ENCODE measurements around the gene CHCHD4.
"Not testable (repeated sequence)": the region's sequence is repeated elsewhere in the genome, so short reads cannot be mapped to it uniquely, and the experiment has no call there.

CHCHD4 gene

DNA sequence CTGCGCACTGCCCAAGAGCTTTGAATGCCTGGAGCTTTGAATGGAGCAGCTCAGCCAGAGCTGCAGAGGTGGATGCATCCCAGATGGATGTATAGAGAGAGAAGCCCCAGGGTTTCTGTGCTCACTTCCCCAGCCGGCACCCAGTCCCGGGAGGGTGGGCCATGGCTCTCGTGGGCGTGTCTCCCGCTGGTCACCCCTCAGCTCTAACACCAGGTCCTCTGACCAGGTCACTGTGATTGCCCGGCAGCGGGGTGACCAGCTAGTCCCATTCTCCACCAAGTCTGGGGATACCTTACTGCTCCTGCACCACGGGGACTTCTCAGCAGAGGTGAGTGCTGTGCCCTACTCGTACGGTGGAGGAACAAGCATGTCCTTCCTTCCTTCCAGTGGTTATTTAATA lies 10.9 kb upstream of the CHCHD4 start:
- FAIRE-seq (no peak), DNase-seq (ENCODE audit: low spot score) (no peak)

DNA sequence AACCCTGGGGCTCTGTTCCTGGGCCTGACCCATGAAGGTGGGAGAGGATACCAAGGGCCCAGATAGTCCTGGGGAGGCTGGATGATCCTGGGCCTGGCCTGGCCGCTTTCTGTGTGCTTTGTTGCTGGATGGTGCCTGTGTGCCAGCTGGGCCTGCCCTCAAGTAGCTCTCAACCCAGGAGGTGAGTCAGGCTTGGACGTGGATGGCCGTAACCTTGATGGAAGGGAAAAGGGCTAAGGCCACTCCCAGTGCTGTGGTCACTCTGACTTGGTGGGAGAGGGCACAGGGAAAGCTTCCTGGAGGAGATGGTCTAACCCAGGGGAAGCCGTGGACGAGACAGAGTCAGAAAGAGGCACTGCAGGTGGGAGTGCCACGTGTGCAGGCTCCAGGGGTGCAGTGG lies 9.6 kb upstream of the CHCHD4 start:
- DNase-seq (ENCODE audit: low spot score) (no peak), FAIRE-seq (no peak)

DNA sequence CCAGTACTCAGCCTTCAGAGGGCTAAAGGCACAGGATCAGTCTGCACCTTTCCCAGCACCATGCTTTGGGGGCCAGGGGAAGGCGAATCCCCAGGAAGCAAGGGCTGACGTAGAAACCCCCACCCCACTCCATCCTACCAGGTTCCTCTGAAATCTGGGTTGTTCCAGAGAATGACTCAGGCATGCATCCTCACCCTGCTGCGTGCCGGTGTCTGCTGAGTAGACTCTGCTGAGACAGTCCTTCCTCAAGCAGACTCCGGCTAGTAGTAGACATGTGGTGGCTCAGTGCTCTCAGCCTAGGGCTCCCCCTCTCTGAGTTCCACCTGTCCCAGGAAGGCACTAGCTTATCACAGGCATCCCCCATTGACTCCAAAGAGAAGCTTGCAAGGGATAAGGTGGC lies 9.2 kb upstream of the CHCHD4 start:
- DNase-seq (ENCODE audit: low spot score) = no peak
- FAIRE-seq = no peak

DNA sequence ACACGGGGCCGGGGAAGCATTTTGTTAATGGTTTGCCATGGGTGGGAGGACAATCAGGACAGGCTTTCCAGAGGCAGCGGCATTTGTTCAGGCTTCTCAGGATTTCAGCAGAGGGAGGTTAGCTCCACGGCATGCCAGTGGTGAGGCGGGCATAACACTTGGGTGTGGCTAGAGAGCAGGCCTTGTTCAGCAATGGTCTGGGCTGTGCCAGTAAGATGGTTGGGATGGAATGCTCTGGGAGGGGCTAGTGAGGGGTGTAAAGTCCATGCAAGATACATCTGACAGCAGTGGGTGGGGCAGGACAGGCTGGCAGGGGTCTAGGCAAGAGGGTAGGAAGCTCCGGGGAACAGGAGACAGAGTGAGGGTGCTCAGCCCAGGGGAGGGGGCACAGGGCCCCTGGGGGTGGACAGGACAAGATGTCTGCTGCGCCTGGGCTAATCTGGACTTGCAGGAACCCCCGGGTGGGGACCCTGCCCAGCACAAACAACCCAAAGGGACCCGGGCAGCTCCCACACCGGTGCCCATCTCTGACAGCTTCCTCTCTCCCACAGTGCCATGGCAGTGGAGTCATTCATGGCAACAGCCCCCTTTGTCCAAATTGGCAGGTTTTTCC lies 8.6 kb upstream of the CHCHD4 start:
- no peak for FAIRE-seq

DNA sequence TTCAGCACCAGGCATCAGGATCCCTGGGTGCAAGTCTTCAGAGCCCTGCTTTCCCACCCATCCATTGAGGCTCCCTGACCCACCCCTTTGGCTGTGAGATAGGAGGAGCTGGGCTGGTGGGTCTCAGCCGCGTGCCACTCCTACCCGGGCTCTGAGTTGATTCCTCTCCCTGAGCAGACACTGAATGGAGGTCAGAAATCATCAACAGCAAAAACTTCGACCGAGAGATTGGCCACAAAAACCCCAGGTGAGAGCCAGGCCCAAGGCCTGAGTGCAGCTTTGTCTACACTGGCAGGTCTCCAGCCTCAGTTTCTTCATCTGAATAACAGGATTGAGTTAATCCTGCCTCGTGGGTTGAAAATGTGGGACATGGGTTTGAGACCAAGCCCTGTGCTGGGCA lies 8.0 kb upstream of the CHCHD4 start:
- DNase-seq (ENCODE audit: low spot score) (no peak), FAIRE-seq (no peak)

More for the DNA sequence above, 8.6 kb upstream of the CHCHD4 start:
- no peak for DNase-seq (ENCODE audit: low spot score)

DNA sequence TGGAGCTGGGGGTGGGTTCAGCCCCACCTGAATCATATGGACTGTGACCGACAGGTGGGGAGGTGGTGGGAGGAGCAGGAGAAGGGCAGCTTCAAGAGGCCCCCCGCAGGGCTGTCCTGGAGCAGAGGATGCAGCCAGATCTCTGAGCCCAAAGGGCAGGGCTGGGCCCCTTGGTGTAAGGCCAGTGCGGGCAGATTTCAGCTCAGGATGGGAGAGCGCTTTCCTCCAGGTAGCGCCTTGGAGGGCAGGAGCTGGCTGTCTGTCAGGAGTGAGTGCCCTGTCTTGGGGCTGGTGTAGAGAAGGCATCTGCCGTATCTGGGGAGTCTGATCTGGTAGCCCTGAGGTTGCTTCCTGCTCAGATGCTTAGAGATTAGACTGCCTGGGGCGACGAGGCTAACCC lies 7.5 kb upstream of the CHCHD4 start:
- no peak for DNase-seq (ENCODE audit: low spot score)
- FAIRE-seq = no peak

DNA sequence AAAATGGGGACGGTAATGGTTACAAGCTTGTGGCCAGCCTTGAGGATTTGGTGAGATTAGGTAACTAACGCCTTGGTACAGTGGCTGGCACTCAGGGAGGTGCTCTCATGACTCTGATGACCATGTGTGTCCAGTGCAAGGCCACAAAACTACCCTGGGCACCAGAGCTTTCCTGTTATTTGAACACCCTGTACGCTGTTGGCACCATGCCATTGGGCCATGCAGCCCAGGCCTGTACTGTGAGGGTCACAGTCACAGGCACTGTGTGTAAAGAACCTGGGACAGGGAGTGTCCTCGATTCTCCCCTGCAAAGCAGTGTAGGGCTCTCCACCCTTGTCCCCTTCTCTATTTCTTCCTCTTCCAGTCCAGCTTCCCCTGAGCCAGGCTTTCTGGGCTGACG lies 6.5 kb upstream of the CHCHD4 start:
- DNase-seq (ENCODE audit: low spot score) (no peak), FAIRE-seq (no peak)

DNA sequence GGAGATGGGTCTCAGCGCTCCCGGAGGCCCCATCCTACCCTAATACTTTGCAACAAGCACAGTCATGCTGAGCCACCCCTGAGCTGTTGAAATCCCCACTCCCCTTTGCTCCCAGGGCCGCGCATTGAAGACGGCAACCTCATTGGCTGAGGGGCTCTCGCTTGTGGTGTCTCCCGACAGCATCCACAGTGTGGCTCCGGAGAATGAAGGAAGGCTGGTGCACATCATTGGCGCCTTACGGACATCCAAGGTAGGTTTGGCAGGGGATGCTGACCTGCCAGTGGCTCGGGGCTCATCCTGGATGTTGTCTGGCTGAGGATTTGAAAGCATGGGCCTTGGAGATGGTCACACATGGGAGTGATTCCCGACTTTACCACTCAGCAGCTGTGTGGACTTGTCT lies 6.0 kb upstream of the CHCHD4 start:
- no peak for FAIRE-seq
- DNase-seq (ENCODE audit: low spot score) = no peak

DNA sequence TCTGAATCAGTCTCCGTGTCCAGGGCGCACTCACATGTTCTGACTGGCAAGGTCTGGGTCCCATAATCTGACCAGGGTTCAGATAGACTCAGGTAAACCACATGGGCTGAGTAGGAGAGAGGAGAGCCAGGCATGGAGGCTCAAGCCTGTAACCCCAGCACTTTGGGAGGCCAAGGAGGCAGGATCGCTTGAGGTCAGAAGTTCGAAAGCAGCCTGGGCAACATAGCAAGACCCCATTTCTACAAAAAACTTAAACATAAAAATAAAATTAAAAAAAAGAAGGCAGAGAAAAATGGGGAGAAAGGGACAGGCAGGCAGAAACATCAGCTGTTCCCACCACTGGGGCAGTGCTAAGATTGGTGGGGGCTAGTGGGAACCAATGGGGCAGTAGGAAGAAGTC lies 5.6 kb upstream of the CHCHD4 start:
- DNase-seq (ENCODE audit: low spot score) = no peak
- no peak for FAIRE-seq

DNA sequence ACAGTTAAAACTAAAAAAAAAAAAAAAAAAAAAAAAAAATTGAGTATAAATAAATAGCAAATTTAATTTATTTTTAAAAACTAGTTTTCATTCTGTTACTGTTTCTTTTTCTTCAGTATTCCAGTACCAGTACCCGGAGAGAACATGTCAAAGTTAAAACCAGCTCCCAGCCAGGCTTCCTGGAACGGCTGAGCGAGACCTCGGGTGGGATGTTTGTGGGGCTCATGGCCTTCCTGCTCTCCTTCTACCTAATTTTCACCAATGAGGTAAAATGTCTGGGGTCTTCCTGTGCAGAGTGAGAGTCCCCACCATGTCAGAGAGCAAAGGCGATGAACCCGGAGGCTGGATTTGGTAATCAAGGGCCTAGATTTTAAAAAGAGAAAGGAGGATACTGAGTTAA lies 4.6 kb upstream of the CHCHD4 start:
- no peak for FAIRE-seq
- DNase-seq (ENCODE audit: low spot score) = no peak

DNA sequence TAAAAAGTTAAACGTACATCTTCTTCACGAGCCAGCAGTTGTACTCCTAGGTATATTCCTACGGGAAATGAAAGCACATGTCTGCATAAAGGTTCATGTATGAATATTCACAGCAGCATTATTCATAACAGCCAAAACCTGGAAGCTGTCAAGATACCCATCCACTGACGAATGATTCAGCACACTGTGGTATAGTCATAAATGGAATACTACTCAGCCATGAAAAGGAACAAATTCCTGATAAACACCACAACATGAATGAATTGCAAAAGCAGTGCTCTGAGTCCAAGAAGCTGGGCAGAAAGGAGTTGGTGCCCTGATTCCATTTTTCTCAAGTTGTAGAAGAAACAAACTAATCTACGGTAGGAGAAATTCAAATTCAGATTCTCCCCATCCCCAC lies 4.1 kb upstream of the CHCHD4 start:
- DNase-seq (ENCODE audit: low spot score) = no peak
- no peak for FAIRE-seq

DNA sequence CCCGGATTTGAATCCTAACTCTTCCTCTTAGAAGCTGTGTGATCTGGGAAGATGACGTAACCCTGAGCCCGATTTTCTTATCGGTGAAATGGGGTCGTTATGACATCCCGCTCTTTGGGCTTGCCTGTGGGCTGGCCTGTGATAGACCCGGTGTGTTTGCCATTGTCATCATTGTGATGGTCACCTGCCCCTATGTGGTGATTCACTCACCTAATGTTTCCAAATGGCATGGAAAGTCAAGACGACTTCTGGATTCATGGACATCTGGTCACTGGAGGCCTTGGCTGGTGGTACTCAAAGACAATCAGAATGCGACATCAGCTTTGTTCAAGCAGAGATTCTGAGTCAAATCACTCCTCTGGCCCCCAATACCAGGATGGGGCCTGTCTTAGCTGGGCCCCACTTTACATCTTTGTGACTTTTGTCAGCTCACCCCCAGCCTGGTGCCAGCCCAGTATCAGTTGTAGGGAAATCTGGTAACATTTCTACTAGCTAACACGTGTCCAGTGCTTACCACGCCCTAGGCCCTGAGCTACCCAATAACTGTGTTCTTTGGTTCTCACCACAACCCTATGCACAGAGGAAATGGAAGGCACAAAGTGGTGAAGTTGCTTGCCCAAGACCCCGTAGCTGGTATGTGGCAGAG lies 3.0 kb upstream of the CHCHD4 start:
- DNase-seq (ENCODE audit: low spot score) (no peak), FAIRE-seq (no peak)

DNA sequence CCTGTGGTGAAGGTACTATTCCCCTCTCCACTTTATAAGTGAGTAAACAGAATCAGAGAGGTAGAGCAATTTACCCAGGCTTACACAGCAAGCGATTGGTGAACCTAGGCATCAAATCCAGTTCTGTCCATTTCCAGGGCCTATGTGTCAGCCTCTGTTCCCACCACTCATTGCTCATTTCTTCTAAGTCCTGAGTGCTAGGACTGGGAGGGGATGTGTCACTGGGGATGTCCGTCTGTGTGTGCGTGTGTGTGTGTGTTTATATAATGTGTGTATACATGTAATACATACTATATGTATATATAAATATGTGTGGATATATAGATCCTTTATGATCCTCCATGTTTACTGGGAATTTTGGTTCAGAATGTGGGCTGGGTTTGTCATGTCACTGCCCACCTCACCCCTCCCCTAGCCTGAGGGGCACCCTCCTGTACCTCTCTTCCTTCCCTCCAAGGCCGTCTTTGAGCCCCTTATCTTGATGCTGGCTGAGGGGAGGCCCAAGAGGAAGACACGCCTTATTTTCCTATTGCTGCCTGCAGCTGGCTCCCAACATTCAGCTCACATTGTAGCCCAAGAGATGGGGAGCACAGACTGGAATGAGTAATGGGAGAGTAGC lies 2.3 kb upstream of the CHCHD4 start:
- FAIRE-seq (no peak), DNase-seq (ENCODE audit: low spot score) (no peak)

DNA sequence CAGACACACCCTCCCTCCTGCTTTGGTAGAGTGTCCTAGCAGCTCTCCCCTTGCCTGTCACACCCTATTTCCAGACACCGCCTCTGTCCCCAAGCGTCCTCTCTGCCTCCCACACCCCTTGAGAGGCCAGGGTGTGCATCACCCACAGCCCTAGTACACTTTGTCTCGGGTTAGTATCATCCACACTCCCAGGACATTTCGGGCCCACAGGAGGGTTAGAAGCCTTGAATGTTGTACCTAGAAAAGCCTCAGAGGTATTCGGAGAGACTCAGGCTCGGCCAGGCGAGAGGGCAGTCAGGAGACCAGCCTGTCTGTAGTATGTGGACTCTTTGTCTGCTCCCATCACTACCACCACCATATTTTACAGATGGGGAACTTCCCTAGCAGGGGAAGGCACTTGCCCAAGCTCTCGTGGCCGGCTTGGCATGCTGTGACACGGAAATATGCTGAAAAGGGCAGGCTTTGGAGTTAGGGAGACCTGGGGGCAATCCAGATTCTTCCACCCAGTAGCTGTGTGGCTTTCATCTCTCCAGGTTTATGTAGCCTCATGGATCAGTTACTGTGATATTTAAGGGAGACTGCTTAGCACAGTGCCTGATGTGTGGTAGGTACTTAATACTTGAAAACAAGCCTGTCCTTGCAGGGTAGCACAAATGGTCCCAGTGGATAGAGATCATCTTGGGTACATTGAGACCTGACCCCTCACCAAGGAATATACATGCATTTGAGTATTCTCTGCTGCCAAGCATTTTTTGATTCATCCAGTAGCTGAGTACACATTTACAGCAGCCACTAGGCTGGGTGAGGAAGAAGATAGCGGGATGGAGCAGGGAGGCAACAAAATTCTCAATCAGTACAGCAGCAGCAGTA lies 1.6 kb upstream of the CHCHD4 start:
- no peak for DNase-seq (ENCODE audit: low spot score)

DNA sequence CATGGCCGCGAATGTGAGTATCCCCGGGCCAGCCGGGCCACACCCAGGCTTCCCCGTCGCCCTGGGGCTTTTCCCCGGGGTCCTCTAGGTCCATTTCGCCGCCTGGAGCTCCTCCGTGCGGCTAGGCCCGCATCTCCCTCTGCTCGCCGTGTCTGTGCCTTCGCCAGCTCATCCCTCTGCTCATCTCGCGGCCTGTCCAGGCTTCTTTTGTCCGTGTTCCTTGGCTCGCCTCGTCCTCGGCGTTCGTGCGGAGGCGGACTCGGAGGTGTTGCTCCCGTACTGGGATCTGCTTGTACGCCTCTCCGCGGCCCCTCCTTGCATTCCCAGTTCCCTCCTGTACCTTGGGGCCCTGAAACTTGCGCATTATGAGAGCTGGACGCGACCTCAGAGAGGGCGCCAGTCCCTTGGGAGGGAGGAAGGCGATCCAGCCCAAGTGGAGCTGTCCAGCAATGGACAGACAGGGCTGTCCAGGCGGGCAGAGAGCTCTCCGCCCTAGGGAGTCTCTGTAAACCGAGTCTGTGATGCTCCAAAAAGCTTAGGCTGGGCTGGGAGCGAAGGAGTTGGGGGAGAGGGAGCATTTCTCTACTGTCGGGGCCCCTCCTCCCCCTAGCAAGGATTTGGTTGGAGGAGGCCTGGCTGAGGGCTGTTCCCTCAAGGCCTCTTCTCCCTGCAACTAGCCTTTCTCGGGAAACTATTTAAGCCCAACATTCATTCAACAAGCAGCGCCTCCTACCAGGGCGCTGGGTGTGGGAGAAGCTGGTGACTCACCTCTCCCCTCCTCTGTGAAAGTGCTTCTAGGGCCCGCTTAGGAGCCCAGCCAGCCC lies 735 bp upstream of the CHCHD4 start:
- peak; percentile 81 for DNase-seq (ENCODE audit: low spot score)
- peak; percentile 7 for FAIRE-seq

More for the DNA sequence above, 1.6 kb upstream of the CHCHD4 start:
- FAIRE-seq = no peak

DNA sequence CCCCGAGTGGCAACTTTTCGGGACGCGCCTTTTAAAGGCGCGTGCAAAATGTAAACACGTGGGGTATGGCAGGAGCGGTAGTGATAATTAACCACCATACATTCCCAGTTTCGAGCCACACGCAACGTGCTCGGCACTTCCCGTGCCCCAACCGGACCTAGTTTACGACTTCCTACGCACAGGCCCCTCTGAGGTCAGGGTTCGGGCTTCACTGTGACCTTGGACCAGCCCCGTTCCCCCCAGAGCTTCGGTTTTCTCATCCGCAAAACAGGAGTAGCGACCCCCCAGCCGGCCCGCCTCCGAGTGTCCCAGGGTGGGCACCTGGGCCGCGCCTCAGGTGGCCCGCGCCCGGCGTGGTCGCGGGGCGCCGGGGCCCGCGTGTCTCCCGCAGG lies 451 bp downstream of the CHCHD4 start:
- DNase-seq (ENCODE audit: low spot score) (peak; percentile 29), FAIRE-seq (no peak)

DNA sequence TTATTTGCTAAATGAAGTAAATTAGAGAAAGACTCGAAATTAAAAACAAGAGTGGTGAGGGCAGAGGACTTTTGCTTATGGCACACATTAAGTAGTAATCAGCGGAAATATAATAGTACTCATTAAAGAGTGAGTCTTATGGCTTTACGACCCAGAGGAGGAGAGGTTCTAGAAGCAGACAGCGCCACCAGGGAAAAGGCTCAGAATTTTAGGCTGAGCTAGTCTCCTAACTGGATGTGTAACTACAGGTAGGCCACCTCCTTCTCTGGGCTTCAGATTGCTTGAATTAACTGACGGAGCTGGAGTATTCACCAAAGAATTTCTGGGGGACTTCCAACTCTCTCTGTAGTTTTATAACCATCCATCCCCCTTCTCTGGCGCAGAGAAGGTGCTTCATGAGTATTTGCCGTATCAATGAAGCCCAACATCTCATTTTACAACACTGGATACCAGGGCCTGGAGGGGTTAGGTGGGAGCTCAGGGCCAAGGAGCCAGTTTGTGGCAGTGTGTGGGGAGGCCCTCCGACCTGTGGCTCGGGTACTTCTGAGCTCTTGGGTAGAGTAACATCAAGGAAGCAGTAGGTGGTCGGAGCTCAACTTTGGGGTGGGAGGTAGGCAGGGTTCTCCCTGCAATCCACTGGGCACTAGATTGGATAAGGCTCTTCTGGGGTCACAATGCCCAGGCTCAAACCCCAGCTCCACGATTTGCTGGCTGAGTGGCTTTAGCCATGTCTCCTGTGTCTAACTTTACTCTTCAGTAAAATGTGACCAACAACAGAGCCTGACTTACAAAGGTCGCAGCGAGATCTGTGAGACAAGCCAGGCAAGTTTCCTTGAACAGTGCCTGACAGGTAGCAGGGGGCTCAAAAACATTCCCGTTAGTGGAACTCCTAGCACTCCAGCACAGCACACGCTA lies 1.1 kb downstream of the CHCHD4 start:
- DNase-seq (ENCODE audit: low spot score) = no peak
- FAIRE-seq = no peak

DNA sequence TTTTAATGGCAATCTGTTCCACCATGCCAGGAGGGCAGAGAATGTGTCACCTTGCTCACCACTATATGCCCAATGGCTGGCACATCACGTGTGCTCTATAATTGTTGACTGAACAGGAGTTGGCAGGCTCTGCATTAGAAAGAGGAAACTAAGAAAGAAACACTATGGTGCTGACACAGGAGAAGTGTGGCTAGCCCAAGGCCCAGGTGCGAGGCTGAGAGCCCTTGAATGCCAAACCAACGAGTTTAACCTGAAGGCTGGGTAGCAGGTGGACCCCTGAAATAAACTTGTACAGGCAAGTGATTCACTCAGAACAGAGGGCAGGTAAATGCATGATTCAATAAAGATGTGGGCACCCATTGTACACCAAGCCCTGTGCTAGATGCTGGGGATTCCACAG lies 2.4 kb downstream of the CHCHD4 start:
- FAIRE-seq (no peak), DNase-seq (ENCODE audit: low spot score) (no peak)

DNA sequence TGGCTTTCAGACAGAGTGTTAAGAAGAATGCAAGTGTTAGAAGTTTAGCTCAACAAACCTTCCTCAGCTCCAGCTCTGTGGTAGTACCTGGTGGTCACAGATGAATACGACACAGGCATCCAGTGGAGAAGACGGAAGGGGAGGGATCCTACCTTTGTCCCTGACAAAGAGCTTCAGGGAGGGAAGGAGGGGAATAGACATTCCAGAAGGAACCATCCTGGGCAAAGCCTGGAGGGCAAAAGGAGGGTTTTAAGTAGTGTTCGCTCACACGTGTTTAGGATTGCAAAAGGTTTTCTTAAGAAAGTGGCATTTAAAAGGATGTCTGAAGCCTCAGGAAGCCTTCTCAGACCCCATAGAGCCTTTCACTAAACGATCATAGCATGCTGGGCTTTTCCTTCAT lies 2.8 kb downstream of the CHCHD4 start:
- DNase-seq (ENCODE audit: low spot score) = no peak
- FAIRE-seq = no peak

DNA sequence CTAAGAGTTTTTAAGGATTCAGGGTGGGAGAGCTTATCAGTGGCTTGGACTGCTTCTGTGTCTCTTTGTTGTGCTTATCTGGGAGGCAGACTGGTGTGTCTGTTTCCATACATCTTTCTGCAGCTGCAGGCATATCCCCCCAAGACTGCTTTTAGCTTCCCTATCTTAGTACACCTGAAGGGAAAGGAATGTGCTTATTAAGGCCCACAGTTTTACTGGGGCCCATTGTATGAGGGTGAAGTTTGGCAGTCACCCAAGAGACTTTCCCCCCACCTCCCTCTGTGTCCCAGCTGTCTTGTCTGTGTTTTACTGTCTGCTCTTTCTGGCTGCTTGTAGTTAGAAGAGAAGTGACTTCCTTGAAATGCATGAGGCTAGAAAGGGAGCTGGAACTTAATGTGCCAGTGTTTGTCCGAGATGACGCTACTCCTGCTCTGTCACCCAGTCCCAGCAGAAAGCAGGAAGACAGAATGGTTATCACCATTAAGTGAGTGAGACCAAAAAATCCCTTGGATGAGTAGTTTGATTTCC lies 3.7 kb downstream of the CHCHD4 start:
- FAIRE-seq; DNase-seq (ENCODE audit: low spot score): not testable (repeated sequence)
